CD4-positive, alpha-beta T cell treated with Interleukin-15 for 4 hours (primary cell): Measurements from ENCODE around the gene ELL2.
"Not testable (repeated sequence)": the region's sequence is repeated elsewhere in the genome, so short reads cannot be mapped to it uniquely, and the experiment has no call there.

Source experiments
- DNase-seq: peaks from one replicate; pipeline ENCODE4 v3.0.0-alpha.2; 2020; ENCODE audit warnings: low spot score

ELL2 gene

DNA sequence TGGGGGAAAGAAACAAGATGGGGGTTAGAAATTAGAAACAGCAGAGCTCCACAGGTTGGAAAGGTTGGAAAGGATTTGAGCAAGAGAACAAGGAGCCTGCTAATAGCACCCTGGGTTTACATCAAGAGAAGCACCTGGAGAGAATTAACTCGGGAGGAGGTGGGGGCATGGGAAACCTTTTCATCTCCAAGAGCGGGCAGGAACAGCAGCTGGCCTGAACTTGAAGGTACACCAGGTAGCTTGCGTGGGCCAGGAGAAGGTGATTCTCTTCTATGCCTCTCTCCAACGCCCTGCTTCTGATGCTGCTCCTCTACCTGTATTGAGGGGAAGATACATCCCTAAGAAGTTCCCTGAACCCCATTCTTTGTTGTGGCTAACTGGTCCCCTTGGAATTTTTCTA is 102.0 kb downstream of the ELL2 start:
- DNase-seq: no peak

DNA sequence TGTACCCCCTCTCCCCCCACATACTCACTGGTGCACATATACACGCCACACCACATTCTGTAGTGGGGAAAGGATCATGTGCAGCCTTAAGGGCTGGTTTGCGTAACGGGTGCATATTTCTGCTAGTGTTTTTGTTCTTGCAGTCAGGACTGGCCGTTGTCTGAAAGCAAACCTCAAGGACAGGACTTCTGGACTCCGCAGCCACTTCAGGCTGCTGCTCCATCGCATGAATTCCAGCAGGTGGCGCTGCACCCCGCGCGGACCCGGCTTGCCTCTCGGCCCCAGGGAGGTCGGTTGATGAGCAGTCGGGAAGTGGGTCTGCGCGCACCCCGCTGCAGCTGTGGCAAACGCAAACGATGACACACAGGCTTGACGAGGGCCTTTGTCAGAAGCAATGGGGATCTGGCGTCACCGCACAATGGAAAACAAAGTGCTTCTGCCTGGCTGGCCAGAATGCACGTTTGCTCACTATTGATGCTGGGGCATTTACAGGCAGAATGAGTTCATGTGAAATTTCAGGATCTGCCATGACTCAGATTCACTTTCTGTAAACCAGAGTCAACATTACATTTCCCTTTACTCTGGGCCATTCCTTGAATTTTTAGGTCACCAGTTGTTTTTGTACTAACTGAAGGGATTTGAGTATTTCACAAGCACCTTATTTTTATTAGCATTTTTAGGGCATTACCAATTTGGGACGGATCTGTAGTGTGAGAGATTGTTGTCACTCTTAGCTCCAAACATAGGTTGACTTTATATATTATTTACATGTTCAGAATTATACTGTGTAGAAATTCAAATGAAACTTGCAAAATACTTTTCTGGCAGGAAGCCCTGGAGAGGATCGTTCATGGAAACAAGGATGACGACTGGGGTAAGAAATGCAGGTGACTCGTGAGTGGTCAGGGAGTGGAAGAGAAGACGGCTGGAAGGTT is 102.7 kb downstream of the ELL2 start:
- peak; percentile 88 for DNase-seq

DNA sequence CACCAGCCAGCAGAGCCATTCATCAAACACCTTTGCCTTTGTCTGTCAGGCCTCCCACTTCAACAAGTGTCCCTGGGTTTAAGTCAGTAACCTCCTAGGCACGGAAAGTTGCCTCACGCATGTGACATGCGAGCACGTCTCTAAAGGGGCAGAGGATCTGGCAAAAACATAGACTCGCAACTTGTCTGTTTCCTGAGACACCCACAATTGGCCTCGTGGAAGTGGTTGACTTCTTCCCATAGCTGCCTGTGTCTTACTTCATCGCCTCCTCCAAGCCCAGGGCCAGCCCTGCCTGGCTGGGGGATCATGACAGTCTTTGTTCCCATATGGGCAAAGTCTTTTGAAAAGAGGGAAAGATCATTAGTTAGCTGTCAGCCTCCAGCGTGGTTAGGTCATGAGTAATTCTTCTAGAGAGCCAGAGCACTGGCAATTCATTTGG is 103.6 kb downstream of the ELL2 start:
- no peak for DNase-seq

DNA sequence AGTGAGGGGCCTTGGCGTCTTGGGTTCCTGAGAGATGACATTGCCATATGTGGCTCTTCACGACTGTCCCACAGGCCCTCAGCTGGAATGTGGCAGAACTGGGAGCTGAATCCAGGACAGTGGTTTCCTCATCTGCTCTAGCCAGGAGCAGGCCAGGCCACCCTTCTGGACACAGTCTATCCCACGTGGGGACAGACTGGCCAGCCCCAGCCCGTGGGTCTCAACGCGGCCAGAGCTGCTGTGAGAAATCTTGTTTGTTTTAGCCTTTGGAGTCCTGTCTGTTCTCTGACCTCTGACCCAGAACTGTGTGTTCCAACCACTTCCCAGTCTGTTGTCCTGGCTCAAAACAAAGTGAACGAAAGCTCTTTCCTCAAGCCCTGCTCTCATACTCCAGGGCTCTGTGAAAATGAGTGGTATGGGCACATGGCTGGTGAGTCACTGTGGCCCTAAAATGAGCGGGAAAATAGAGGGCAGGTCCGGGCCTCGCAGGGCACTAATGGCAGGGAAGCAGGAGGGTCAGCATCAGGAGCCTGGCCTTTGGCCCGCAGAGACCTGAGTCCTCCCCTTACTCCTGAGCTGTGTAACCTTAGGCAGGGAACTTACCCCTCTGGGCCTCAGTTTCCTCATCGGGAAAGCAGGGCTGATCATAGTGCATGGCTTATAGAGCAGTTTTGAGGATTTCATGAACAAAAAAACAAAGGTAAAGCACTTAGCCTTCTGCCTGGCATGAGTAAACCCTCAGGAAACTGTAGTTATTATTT is 104.3 kb downstream of the ELL2 start:
- DNase-seq: no peak

DNA sequence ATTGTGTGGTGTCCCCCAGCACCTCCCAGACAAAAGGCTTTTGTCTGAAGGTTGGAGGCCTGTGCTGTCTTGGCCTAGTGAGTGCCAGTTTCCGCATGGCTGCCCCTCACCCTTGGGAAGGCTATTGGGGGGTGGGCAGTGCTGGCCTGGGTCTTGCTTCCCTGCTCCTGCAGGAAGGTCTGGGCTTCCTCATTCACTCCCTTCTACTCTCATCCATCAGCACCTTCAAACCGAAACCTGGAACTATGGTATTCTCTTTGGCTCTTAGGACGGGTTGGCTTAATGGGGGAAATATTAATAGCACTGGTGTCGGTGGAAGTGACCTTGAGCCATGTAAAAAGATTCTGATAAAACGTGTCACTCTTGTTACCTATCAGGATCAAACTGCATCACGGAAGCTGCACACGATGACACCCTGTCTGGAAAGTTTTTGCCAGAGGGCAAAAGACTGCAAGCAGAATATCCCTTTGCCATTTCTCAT is 105.1 kb downstream of the ELL2 start:
- no peak for DNase-seq

DNA sequence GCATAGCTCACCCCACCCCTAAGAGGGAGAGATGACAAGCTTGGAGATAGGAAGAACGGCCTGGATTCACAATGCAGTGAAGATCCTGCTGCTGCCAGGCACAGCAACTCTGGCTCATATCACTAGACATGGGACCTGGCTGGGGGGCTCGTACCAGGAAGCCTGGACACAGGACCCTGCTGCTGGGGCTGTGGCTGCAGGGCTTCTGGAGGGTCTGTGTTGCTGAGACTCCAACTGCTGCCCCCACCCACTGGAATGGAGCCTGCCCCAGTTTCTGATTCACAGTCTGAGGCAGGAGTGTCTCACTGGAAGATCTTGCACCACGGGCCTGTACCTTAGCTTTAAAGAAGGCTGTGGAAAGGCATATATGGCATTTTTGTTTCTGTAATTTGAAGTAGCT is 108.2 kb downstream of the ELL2 start:
- no peak for DNase-seq

DNA sequence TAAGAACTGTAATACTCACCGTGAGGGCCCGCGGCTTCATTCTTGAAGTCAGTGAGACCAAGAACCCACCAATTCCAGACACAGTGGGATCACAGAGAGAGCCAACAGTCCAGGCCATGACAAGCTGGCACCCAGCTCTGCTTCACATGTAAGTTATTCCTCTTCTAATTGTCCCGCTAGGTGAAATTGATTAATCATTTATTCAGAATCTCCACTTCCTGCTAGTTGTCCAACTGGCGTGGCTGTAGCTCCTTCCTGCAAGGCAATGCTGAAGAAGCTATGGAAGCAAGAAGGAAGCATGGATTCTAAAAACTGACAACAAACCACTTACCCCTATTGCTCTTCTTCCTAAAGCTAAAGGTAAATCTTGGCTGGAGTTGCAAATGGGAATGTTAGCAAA is 109.1 kb downstream of the ELL2 start:
- DNase-seq: no peak

DNA sequence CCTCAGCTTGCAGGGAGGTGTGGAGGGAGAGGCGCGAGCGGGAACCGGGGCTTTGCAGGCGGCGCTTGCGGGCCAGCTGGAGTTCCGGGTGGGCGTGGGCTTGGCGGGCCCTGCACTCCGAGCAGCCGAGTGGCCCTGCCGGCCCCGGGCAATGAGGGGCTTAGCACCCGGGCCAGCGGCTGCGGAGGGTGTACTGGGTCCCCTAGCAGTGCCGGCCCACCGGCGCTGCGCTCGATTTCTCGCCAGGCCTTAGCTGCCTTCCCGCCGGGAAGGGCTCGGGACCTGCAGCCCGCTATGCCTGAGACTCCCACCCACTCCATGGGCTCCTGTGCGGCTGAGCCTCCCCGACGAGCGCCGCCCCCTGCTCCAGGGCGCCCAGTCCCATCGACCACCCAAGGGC is 110.5 kb downstream of the ELL2 start:
- not testable (repeated sequence) for DNase-seq

DNA sequence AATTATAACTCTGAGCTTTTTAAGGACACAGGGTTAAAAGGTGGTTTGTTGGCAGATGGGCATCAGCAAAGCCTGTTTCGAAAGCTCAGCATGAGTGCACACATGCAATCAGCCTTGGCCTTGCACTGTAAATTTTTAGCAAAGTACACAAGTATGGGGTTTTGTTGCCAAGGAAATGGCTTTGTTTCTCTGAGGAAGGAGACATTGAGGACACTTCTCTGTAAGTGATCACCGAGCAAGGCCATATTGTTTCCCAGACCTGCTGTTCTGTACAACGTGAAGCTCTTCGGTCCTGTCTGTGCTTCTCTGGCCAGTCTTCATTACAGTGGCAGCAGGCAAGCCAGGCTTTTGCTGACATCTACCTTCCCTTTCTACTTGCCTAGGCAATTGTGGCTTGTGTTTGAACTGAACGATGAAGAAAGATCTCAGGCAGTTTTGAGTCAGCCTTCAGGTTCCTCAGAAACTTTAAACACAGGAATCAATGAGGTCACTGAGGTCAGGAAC is 111.2 kb downstream of the ELL2 start:
- DNase-seq: no peak

DNA sequence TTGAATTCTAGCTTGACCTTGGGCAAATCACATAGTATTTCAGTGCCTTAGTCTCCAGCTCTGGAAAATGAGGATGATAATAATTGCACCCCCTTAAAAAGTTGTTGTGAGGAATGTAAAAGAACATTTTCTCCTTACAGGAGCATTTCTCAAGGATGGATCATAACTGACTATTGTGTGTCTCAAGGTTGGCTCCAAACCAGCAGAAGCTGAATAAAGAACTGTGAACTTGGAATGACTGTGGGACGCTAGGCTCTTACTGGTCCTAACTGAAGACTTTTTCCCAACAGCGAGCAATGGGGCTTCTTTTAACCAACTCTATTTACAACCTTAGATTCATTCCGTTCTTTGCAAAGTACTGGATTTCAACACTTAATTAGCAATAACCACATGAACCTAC is 113.0 kb downstream of the ELL2 start:
- no peak for DNase-seq

DNA sequence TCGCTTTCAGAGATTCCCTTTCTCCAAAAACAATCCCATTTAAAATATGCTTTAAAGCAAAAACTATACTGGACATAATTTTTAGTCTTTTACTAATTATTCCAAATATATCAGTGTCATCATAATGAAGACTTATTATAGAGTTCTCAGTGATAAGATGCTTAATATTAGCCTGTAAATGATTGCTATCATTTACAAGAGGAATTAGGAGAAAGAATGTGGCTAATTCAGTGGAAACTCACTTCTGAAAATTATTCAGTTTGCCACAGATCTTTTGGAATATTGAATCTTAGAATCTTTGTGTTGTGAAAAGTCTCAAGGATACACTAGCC is 114.4 kb downstream of the ELL2 start:
- no peak for DNase-seq

DNA sequence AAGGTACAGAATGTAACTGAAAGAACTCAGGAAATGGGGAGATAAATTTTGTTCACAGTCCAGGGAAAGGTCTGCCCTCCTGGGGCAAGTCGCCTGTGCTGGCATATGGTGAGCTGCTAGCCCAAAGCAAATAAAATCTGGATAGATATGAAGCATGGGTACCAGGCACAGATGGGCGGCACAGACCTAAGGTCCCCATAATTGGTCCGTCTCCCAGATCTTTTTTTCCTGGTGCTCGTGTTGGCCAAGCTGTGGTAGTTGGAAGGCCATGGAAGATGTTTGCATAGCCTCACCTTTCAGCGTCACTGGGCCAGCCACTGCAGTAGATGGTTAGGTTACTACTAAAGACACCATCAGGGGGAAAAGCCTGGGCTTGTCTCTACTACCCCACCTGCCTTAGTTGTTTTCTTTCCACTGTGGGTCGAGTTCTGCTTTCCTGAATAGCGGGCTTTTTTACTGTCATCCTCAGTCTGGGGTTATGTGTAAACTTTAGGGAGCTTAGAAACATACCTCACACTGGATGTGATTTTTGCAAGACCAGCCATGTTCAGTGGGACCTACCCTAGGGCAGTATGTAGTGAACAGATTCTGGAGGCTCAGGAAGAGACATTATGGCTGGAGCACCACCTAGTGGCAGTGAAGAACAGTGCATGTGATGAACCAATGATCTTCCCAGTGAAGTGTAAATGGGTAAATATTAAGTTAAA is 114.9 kb downstream of the ELL2 start:
- peak; percentile 79 for DNase-seq

DNA sequence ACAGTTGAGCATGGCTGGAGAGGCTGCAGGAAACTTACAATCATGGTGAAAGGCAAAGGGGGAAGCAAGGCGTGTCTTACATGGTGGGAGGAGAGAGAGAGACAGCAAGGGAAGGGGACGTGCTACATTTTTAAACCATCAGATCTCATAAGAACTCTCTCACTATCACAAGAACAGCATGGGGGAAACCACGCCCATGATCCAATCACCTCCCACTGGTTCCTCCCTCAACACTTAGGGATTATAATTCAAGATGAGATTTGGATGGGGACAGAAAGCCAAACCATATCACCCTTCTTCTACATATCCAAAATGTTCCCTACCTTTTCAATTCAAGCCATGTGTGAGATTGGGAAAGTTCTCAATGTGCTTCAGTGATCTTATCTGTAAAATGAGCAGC is 116.3 kb downstream of the ELL2 start:
- no peak for DNase-seq

DNA sequence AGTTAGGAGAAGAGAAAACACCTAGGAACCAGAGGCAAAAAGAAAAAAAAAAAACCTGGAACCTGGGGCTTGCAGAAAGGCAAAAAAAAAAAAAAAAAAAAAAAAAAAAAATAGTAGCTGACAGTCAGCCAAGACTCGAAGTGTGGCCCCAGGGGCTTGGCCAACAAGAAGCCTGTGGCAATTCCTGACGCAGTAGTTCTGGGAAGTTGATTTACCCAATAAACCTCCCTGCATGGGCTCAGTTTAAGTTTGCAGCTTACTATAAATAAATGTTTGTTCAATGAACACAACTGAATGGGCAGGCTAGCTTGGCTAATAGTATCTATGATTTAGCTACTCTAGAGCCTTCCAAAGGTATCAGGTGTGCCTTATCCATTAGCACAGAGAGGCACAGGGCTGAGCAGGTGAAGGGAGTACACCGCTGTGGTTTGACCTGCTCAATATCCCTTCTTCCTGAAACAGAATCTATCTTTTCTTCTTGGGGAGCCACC is 117.9 kb downstream of the ELL2 start:
- no peak for DNase-seq

DNA sequence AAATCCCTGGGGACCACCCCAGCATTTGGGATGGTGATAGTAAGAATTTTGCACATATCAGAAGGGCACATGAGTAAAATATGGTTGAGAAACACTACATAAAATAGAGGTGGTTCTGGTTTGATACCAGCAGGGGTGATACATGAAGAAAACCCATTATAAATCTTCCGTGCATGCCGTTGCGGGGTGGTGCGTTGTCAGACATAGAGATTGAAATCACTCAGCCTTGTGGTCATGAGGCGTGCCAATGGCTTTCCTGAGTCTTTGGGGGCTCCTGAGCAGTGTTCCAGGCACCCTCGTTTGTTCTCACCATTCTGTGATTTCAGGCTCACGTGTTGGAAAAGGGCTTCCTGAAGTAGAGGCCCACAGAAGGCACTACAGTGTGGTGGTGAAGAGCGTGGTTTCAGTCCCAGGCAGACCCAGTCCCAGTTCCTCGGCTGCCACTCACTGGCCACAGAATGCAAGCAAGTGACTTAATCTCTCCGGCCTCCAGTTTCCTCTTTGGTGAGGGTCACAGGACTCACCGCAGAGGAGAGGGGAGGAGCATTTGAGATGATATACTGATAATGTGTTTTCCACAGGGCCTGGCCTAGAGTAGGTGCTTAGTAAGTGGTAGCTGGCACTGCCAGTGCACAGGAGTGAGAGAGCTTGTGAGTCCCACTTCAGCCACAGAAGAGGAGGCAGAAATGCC is 118.7 kb downstream of the ELL2 start:
- DNase-seq: peak; percentile 70

DNA sequence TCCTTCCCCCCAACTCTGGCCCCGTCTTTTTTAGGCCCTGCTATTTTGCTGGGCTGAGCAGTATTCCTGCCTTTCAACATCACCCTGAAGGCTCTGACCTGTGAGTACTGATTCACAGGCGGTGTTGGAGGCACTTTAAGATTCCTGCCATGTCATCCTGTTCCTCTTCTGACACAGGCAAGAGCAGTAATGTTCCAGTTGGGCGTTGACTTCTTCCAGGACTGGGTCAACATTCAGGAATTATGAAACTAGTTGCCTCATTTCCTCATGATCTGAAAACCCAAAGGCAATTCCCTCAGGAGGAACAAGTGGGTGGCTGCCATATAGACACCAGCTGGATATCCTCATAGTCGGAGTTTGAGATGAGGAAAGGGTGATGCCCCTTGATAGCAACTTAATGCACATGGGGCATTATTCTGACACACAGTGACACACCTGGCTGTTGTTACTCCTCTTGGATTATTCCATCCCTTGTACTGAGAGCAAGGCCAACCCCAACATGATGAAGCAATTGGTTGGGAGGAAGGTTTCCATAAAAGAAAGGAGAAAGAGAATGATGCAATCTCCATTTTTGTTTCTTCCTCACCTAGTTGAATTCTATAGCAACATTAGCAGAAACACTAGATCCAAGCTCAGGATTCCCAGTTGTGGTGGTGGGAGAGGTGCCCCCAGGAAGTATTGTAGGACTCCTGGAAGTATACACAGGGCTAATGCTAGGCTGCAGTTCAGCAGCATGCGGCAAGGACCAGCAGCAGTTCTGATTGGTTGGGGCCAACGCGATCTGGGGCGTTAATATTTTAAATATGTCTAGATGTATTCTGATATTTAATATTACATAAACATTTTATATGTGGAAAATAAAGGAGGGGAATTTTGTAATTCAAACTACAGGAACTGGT is 119.5 kb downstream of the ELL2 start:
- DNase-seq: no peak

DNA sequence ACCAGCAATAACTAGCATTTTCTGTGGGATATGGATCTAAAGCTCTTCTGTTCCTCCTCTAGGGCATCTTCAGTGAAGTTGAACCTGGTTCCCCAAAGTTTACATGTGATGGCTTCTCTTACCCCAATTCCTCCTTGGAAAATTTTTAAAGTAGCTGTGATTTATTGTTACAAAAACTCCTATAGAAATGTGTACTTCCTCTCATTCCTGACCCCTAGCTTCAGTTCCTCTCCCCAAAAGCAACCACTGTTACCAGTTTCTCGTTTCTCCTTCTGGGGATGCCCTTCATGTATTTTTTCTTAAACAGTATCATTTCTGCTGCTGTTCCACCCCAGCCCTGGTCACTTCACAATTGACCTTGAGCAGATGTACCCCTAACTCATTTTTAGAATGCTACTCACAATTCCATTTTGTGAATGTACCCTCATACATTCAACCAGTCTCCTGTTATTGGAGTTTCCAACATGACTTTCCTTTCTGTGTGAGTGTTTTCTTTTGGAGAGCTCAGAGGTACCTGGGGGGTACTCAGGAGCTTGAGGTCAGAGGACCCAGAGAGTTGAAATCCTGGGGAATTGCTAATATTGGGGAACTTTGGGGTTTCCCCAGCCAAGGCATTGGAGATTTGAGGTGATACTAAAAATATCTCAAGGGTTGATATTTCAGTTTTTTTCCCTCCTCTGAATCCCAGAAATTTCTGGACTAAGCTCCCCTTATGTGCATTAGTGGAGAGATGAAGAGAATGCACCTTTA is 120.5 kb downstream of the ELL2 start:
- DNase-seq: no peak

DNA sequence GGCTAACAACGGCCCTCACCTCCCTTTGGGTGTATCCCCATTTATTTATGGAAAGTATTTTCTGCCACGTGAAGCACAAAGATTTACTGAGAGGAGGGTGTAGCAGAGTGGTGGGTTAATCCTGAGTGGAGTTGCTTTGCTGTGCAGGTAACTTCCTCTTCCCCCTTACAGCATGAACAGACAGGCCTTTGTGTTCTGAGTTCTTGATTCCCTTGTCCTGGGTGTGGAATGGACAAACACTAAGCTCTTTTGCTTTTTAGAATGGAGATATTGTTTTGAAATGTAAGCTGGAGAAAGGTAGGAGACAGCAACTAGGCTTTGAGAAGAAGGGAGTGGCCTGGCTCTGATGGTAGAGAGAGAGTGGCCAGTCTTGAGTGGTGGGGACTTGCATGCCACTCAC is 122.0 kb downstream of the ELL2 start:
- DNase-seq: no peak

DNA sequence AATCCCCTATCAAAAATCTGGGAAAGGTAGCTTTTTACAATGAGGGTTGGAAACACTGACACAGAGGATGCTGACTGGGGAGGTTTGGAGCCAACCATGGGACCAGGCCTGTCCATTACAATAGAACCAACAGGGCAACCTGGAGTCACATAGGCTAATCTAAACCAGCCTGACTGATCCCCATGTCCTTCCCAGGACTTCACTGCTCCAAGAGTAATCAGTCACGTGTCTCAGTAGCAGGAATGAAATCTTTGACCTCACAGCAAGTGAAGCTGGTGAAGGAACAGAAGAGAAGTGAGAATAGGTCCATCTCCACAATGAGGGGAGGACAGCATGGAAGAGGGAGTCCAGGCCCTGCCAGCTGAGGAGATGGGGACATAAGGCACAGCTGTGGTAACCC is 123.1 kb downstream of the ELL2 start:
- no peak for DNase-seq

DNA sequence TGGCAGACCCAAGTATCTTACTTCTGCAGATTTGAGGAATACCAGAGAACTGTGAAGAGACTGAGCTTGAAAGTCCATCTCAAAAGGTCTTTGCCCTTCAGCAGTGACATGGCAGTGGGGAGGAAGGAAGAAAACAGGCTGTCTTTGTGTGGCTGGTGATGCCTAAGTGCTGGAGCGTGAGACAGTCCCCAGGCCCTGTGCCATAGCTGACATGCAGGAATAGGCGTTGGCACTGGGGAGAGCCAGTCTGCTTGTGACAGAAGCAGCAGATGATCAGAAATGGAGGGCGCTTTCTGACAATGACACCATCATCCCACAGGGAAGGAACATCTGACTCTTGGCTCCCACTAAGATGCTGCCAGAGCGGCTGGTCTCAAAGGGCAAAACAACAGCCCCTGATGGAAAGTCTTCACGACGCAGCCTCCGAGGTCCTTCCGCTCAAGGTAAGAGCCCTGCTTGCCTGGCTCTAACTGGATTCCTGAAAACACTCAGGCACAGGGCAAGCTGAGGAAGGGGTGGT is 123.6 kb downstream of the ELL2 start:
- no peak for DNase-seq
